Stimulated activated CD8-positive, alpha-beta memory T cell treated with anti-CD3 and anti-CD28 coated beads, Interleukin-12 subunit alpha, Interleukin-12 subunit beta, amount 100 ng/mL, for 24 hours (primary cell): ENCODE data around the gene MIPOL1.

ENCODE experiments used
- DNase-seq: peaks from one replicate; pipeline ENCODE4 v3.0.0-alpha.2; 2020; ENCODE audit errors: extremely low read depth

The MIPOL1 gene

DNA sequence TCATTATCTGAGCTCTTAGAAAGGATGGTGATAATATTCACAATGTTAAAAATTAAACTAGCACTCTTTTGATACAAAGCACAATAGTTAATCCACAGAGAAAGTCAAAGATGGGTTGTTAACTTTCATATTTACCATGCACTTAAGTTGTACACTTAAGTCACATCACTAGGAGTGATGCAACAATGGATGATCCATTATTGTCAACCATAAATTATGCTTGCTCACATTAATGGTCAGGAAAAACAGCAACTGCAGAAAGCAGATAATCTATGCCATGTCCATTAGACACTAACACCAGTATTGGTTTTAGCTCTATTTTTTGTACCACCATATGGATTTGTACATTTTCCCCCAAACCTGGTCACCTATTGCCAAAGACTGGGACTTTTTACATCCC is 201.8 kb downstream of the MIPOL1 start:
- DNase-seq: no peak

DNA sequence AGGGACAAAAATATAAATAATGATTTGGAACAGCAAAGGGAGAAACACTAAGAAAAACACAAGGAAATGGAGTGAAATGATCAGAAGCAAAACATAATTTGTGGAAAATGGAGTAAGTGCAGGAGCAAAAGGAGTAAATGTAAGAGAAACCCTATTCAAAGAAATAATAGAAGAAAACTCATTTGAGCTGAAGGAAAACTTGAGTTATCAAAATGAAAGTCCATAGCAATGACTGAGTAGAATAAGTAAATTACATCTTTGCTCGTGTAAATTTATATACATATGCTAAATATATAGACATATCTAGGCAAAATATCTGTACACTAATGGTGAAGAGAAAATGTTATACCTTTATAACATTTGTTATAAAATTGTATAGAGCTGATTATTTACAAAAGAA is 203.4 kb downstream of the MIPOL1 start:
- DNase-seq: no peak

- no peak for DNase-seq
These were observed 205.9 kb downstream of the MIPOL1 start for GRCh38 chr14:37403626-37404025.

DNA sequence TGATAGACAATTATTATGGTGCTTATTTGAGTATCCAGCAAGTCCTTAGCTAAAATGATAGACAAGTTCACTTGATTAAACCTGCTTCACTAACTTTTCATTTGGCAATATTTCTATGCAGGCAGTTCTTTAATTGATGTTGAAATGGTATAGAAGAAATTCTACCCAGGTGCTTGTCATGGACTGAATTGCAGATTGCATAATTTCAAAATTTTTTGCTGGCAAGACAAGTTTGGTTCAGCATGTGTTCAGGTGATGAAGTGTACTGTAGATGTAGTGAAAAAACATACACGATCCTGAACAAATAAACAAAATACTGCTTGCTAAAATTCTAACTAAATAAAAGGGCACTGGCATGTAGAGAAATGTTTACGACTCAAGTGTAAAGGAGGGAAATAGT is 208.4 kb downstream of the MIPOL1 start:
- DNase-seq: no peak

- DNase-seq: no peak
These were observed 213.5 kb downstream of the MIPOL1 start for GRCh38 chr14:37411079-37411735.

DNA sequence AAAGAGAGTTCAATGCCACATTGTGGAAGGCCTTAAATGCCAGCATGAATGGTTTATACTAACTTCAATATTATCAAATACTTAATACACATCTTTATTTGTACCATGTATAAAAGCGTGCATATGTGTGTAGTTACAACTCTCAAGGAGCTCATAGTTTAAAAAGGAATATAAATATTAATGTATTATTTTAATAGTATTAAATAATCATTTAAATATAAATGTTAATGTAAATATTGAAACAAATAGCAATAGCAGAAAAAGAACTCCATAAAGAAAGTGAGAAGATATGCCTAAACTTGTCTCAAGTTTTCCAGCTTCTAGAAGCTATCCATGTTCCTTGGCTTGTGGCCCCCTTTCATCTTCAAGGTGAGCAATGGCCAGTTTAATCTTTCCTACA is 215.3 kb downstream of the MIPOL1 start:
- DNase-seq: no peak

GRCh38 chr14:37413504-37414003 is 215.8 kb downstream of the MIPOL1 start:
- DNase-seq: no peak

DNA sequence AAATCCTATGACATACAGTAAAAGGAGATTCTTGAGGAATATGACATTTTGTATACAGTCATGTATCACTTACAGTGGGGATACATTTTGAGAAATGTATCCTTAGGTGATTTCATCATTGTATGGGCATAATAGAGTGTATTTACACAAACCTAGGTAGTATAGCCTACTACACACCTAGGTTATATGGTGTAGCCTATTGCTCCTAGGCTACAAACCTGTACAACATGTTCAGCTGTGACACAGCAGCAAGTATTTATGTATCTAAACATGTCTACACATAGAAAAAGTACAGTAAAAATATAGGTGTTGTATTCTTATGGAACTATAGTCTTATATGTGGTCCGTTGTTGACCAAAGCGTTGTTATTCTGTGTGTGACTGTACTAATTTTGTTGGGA is 218.5 kb downstream of the MIPOL1 start:
- no peak for DNase-seq

- DNase-seq: no peak
These were observed 219.4 kb downstream of the MIPOL1 start for GRCh38 chr14:37417151-37417550.

DNA sequence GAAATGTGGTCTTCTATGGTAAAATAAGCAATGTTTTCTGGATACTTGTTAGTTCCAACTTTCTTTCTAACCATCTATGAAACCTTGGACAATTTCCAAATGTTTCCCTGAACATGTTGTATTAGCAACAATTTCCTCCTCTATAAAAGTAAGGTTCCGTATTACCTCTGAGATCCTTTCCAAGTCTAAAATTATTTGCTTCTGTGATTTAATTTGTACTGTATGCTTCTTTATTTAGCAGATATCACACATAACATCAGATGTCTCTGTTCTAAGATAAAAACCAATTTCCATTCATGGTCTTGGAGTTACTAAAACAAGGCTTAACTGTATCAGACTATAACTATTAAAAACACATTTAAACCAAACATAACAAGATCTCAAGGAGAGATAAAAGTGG is 220.1 kb downstream of the MIPOL1 start:
- DNase-seq: no peak

DNA sequence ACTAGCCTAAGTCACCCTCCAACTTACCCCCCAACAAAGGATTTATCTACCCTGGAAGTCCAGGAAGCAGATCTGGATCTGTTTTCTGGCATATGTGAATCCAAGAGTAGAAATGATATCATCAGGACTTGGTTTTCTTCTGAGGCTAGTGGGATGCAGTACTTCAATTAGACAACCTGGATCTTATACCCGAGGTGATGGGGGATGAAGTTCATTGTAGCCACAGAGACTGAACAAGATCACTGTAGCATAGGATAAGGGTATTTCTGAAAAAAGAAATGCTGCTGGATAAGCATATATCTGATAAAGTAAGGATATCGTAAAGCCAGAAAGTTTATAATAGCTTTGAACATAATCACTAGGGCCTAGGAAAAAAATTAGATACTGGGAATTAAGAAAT is 222.9 kb downstream of the MIPOL1 start:
- DNase-seq: no peak

DNA sequence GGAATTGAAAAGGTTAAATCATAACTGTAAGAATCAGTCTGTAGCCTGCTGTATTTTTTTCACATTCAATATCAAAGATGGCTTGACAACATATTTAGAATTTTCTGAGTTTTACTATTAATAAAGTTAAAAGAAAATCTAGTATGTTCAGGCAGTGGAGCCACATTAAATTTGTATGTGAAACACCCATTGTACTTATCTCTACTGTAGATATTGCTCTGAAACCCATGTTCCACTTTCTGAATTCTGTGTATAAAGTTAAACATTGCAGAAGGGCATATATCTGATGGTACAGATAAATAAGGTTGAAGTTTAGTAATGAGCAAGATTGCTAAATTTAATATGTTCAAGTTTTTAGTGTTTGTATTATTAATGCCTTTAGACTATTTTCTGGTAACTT is 224.6 kb downstream of the MIPOL1 start:
- no peak for DNase-seq

DNA sequence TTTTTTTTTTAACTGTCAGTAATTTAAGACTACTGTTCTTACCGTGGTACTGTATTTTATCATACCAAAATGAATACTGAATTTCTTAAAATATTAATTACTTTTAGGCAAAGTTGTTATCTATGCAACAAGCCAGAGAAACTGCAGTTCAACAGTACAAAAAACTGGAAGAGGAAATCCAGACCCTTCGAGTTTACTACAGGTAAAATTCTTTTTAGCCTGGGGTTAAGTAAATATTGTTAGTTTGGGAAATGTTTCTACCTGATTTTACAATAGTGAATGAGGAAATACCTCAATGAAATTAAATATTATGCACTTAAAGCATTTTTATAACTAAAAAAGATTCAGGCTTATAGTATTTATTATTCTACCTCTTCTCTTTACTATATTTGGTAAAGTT is 225.0 kb downstream of the MIPOL1 start:
- DNase-seq: no peak

DNA sequence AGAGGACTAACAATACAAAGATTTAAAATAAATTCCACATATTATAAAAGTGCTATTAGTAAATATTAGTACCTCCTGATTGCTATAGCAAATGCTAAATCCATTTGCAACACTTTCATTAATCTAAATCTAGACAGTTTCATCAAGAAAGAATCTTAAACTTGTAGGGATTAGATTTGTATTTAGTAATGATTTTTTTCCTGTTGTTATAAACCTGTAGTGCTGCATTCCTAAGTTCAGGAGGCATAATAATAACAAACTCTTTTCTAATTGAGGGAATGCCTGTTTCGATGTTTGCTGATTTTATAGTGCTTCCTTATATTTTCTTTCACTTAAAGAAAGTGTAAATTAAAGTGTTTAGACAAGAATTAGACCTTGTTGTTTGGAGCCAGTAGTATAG is 231.2 kb downstream of the MIPOL1 start:
- DNase-seq: no peak

GRCh38 chr14:37429618-37430017 is 231.9 kb downstream of the MIPOL1 start:
- DNase-seq: no peak

- no peak for DNase-seq
These were observed 237.1 kb downstream of the MIPOL1 start for GRCh38 chr14:37434867-37435266.

DNA sequence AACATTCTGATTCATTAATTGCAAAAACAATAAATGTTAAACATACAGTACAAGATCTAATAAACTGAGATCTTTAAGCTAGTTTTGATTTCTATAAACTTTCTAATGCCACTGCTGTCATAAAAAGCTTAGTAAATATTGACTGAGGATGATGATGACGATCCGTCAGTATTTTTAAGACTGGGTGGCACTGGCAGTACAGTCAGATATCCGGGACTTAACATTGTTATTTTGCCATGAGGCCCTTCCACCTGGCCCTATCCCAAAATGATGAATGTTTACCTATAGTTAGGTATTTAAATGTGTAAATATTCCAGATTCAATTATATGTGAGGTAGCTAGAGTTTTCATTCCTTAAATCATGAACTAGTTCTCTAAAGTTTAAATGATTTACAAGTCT is 238.8 kb downstream of the MIPOL1 start:
- no peak for DNase-seq

DNA sequence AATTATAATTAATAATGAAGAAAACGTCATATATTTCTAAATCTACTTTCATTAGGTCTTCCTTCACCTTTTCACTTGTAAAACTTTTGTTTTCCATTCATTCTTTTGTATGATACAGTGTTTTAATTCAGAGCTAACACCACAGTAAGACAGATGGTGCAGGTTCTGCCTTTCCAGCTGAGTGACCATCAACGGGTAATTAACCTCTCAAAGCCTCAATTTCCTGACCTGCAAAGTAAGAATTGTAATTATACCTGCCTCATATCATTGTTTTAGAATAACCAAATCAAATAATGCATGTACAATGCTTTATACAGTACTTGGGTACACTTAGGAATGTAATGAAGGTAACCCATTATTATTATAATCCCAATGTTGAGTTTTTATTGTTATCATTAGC is 239.8 kb downstream of the MIPOL1 start:
- no peak for DNase-seq

DNA sequence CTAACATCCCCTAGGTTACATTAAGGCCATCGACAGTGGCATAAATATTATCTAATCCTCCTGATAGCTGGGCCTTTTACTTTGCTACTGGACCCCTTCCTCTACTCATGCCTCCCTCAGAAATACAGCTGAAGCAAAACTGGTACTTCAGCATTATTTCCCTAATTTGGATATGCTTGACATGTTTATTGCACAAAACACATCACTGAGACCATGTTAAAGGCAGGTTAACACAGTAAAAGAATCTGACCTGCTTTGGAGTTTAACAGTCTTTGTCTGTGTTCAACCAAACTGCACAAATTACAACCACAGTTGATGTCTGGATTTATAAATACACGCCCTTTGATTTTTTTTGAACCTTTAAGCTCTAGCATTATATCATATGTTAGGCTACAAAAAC is 240.7 kb downstream of the MIPOL1 start:
- DNase-seq: no peak

- DNase-seq: no peak
These were observed 245.7 kb downstream of the MIPOL1 start for GRCh38 chr14:37443461-37443860.

- DNase-seq: no peak
These were observed 250.2 kb downstream of the MIPOL1 start for GRCh38 chr14:37447883-37448391.

- no peak for DNase-seq
These were observed 254.6 kb downstream of the MIPOL1 start for GRCh38 chr14:37452323-37452722.

DNA sequence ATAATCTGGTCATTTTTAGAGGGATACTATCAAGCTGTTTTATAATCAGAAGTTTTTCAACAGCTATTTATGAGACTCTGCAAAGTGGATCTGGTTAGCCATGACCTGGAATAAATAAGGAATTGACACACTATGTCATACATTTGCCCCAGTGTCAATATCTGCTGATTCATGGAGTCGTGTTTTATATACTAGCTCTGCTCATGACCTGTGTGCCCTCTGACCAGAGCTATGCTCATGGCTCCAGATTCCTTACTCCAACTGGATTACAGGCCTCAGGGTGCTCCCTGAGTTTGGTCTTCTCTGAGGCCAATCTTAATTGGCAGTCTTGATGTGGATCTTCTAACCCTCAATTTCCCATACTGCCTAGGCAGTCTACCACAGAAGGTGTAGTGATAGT is 256.2 kb downstream of the MIPOL1 start:
- no peak for DNase-seq

DNA sequence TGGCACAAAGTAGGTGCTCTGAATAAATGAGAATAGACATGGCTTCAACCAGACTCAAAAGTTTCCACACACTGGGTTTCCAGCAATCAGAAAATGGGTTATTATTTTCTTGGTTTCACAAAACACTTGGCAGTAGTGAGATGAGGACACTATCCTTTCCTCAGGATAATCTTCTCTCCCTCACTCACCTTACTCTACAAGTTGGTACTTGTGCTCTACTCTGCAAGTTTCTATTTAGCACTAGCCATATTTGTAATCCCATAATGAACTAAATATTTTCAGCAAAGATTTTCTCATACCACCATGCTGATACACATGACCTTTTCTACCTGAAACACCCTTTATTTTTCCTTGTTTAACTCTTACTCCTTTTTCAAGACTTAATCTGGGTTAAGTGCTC is 259.6 kb downstream of the MIPOL1 start:
- no peak for DNase-seq
